ENCODE data around the gene NPM1. TPM values are rescaled to one million over a fixed set of nuclear protein-coding genes. Genes with fewer than 3 reads are reported as not detected.
A peak's percentile ranks its signal among the peaks of the same experiment; 100 is the strongest.

Gene NPM1
- total RNA-seq, 4 donors from 2014 or later: 435 to 1,440 (median 518) TPM

DNA sequence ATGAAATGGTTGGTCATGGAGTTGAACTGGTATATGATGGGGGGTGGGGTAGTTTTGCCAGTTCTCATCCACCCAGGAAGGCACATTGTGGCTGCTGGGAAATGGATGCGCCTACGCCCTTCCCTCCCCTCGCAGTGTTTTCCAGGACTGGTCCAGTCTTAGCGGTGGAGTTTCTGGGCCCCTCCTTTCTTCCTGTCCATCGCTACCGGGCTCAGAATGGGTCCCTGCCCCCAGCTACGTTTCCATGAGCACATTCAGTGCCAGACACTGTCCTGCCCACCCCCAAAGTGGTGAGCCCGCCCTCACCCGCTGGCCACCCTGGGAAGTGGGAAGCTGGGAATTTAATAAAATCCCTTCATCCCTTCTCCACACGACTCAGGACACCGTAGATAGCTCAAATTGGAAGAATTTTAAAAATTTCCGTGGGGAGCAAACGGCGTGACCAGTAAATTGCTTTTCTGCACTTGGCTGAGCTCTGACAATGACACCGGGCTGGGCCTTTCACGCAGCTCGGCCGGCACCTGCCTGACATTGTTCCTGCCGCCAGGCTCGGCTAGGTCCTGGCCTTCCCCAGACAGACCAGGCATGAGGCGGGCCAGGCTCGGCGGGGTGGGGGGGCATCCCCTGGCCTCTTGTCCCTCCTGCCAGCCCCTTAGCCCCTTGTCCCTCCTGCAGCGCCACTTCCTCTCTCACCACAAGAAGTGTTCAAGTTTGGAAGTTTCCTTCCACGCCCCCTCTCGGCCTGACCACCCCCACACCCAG is 35.4 kb downstream of the NPM1 start:
- TF ChIP-seq CTCF (IDR thresholded peaks at IDR 0.05) (no peak), POLR2A (IDR thresholded peaks at IDR 0.05) (no peak)
- intact Hi-C loops (cut with DNase I; ENCODE audit: low total_unique reads): loop anchor here (5.0 kb wide), 1 partner anchor 484 kb away; no protein-coding TSS in a partner anchor
- no peak overlapping the region for H3K4me3 ChIP-seq (ENCODE audit: low read depth, poor library complexity, severe bottlenecking)
- peak in 1 of 2 donors; percentile 77 for DNase-seq (ENCODE audit: low spot score in 2 of 2)
- WGBS, 2 donors: 93 to 94% methylated on average over 26 of the region's 26 CpGs

GRCh38 chr5:171424726-171425125 is 37.1 kb downstream of the NPM1 start:
- 47 to 63% methylated on average over 5 of the region's 5 CpGs for WGBS, 2 donors
- intact Hi-C loops (cut with DNase I; ENCODE audit: low total_unique reads): loop anchor here (5.0 kb wide), 1 partner anchor 483 kb away; no protein-coding TSS in a partner anchor
- peak in 1 of 2 donors; percentile 68 for DNase-seq (ENCODE audit: low spot score in 2 of 2)
- TF ChIP-seq POLR2A (IDR thresholded peaks at IDR 0.05): no peak
- no peak for TF ChIP-seq CTCF (IDR thresholded peaks at IDR 0.05)
- H3K4me3 ChIP-seq (ENCODE audit: low read depth, poor library complexity, severe bottlenecking): no peak overlapping the region

- intact Hi-C loops (cut with DNase I; ENCODE audit: low total_unique reads): no loop called here
- DNase-seq (ENCODE audit: low spot score in 2 of 2): peak in 1 of 2 donors; percentile 49
- whole genome bisulfite sequencing, 2 donors: 90 to 93% methylated on average over 14 of the region's 14 CpGs
- H3K4me3 ChIP-seq (ENCODE audit: low read depth, poor library complexity, severe bottlenecking): no peak overlapping the region
- TF ChIP-seq CTCF (IDR thresholded peaks at IDR 0.05) (no peak), POLR2A (IDR thresholded peaks at IDR 0.05) (no peak)
Measured at GRCh38 chr5:171425596-171426244, 38.1 kb downstream of the NPM1 start.

- H3K4me3 ChIP-seq (ENCODE audit: low read depth, poor library complexity, severe bottlenecking): no peak overlapping the region
- no peak for TF ChIP-seq CTCF (IDR thresholded peaks at IDR 0.05)
- no peak for TF ChIP-seq POLR2A (IDR thresholded peaks at IDR 0.05)
- intact Hi-C loops (cut with DNase I; ENCODE audit: low total_unique reads): no loop called here
- WGBS, 2 donors: 80 to 93% methylated on average over 4 of the region's 4 CpGs
- DNase-seq (ENCODE audit: low spot score in 2 of 2): peak in 1 of 2 donors; percentile 36
Measured at GRCh38 chr5:171426266-171426665, 38.6 kb downstream of the NPM1 start.

- TF ChIP-seq POLR2A (IDR thresholded peaks at IDR 0.05) (no peak), CTCF (IDR thresholded peaks at IDR 0.05) (no peak)
- DNase-seq (ENCODE audit: low spot score in 2 of 2): peak in 1 of 2 donors; percentile 10
- intact Hi-C loops (cut with DNase I; ENCODE audit: low total_unique reads): no loop called here
- WGBS, 2 donors: 90 to 96% methylated on average over 9 of the region's 9 CpGs
- H3K4me3 ChIP-seq (ENCODE audit: low read depth, poor library complexity, severe bottlenecking): no peak overlapping the region
Measured at GRCh38 chr5:171426680-171427079, 39.0 kb downstream of the NPM1 start.

Data from lower leg skin (tissue), 4 donors.